Lung (tissue), 12 donors: ENCODE measurements around the gene ZCCHC24. TPM values are rescaled to one million over a fixed set of nuclear protein-coding genes. Genes with fewer than 3 reads are reported as not detected.

Experiments used
- ATAC-seq: fragments of 200-7000 bp; cut with Tn5 transposase; one replicate; pipeline ENCODE4 v1.9.1; 2020; ENCODE audit warnings: moderate number of reproducible peaks; ENCODE audit not compliant: insufficient read depth, low FRiP score
- DNase-seq, 3 donors: peaks; one replicate each; pipeline ENCODE4 v3.0.0-alpha.2; 2013 to 2017
- H3K27ac ChIP-seq, 2 donors: one replicate each; pipeline ENCODE4 v1.5.1; 2013; ENCODE audit warnings: mild to moderate bottlenecking in 2 of 2, moderate library complexity in 2 of 2, control low read depth in 1 of 2, inconsistent platforms in 1 of 2, low read depth in 1 of 2, low read length in 1 of 2
- H3K27me3 ChIP-seq, 3 donors: one replicate each; pipeline ENCODE4 v1.5.1; 2013; ENCODE audit warnings: low read length in 2 of 3; ENCODE audit not compliant: control insufficient read depth in 3 of 3, insufficient read depth in 3 of 3
- H3K36me3 ChIP-seq, 4 donors: one replicate each; pipeline ENCODE4 v1.5.1; 2013; ENCODE audit warnings: low read length in 4 of 4, mild to moderate bottlenecking in 1 of 4, moderate library complexity in 1 of 4; ENCODE audit not compliant: control insufficient read depth in 4 of 4, insufficient read depth in 4 of 4
- H3K4me1 ChIP-seq, 5 donors: one replicate each; pipeline ENCODE4 v1.5.1; 2013; ENCODE audit warnings: low read length in 5 of 5, mild to moderate bottlenecking in 2 of 5, moderate library complexity in 1 of 5; ENCODE audit not compliant: control insufficient read depth in 5 of 5, insufficient read depth in 5 of 5
- H3K4me3 ChIP-seq: one replicate; pipeline ENCODE4 v1.5.1; 2013; ENCODE audit warnings: mild to moderate bottlenecking, control low read depth, moderate library complexity
- H3K9ac ChIP-seq, 2 donors: one replicate each; pipeline ENCODE4 v1.5.1; 2013; ENCODE audit warnings: low read length in 2 of 2, control low read depth in 1 of 2; ENCODE audit not compliant: insufficient read depth in 1 of 2
- H3K9me3 ChIP-seq, 4 donors: one replicate each; pipeline ENCODE4 v1.5.1; 2013; ENCODE audit warnings: low read length in 3 of 4, mild to moderate bottlenecking in 1 of 4, moderate library complexity in 1 of 4; ENCODE audit not compliant: control insufficient read depth in 4 of 4, insufficient read depth in 3 of 4
- CTCF ChIP-seq: IDR thresholded peaks from 2 replicates; pipeline ENCODE4 v1.5.1; 2012; ENCODE audit warnings: mild to moderate bottlenecking; ENCODE audit errors: control extremely low read depth, extremely low read depth
- WGBS, 2 donors: extraction: QIAGEN DNeasy Blood & Tissue Kit; methylation state at CpG; one replicate each; pipeline ENCODE4 v1.1.7; 2013; 5-methylcytosine and 5-hydroxymethylcytosine counted together
- polyA plus RNA-seq, 2 donors: library from polyadenylated mRNA; stranded (reverse); fragments of 200-250 nt; gene quantifications; one replicate each; pipeline ENCODE4 v1.2.1, GENCODE V29; 2013
- total RNA-seq, 2 donors: library from RNA; depleted of rRNA in 1 of 2; stranded (reverse); fragments of >200 nt in 1 of 2; gene quantifications; one replicate each; pipeline ENCODE4 v1.2.1, GENCODE V29; 2014 to 2021
- donor health status: control.
- donor health status: control.
- donor health status: Bipolar disorder and iron deficiency.
- donor health status: healthy.
- donor health status: DM: yes; HTN: yes; CAD: no.

ZCCHC24 gene
- total and polyA plus RNA-seq, 4 donors, result 10.4 to 33.5 (median 13.5) TPM

GRCh38 chr10:79401015-79401921, 44.2 kb downstream of the ZCCHC24 start:
- Histone ChIP-seq H3K4me1 (peaks cover 34 to 100% (median 75%) of the 10 kb centered on the region in 5 donors), H3K27ac (peak overlapping the region in 1 of 2 donors; percentile 77), H3K27me3 (no peaks in the 10 kb centered on the region), H3K36me3 (peaks cover 0 to 1% (median 0%) of the 10 kb centered on the region in 4 donors), H3K9ac (no peak overlapping the region), H3K9me3 (no peaks in the 10 kb centered on the region), H3K4me3 (no peak overlapping the region)
- 69 to 72% methylated on average over 23 of the region's 23 CpGs for WGBS, 2 donors
- ATAC-seq (no peak), DNase-seq (peak; percentile 87 to 93 (median 89))
- no peak for TF ChIP-seq CTCF

- TF ChIP-seq CTCF, result peak; percentile 22
- DNase-seq, result peak in 1 of 3 donors; percentile 41
- Histone ChIP-seq H3K4me3 (no peak overlapping the region), H3K36me3 (peaks cover 0 to 5% (median 0%) of the 10 kb centered on the region in 4 donors), H3K27me3 (no peaks in the 10 kb centered on the region), H3K27ac (peak overlapping the region in 1 of 2 donors; percentile 60), H3K9ac (no peak overlapping the region), H3K9me3 (no peaks in the 10 kb centered on the region), H3K4me1 (peaks cover 29 to 92% (median 66%) of the 10 kb centered on the region in 5 donors)
- WGBS, 2 donors, result 74 to 82% methylated on average over 11 of the region's 11 CpGs
- ATAC-seq, result no peak
Observed at GRCh38 chr10:79400146-79401004, 45.0 kb downstream of the ZCCHC24 start.

GRCh38 chr10:79399223-79399831, 46.1 kb downstream of the ZCCHC24 start:
- Histone ChIP-seq H3K9me3 (no peaks in the 10 kb centered on the region), H3K4me3 (no peak overlapping the region), H3K36me3 (peaks cover 0 to 5% (median under 1%) of the 10 kb centered on the region in 4 donors), H3K27me3 (no peaks in the 10 kb centered on the region), H3K4me1 (peaks cover 19 to 82% (median 61%) of the 10 kb centered on the region in 5 donors), H3K9ac (peak overlapping the region in 1 of 2 donors; percentile 66), H3K27ac (peak overlapping the region; percentile 81 to 84)
- peak; percentile 68 for ATAC-seq
- no peak for TF ChIP-seq CTCF
- 26 to 39% methylated on average over 15 of the region's 15 CpGs for WGBS, 2 donors
- DNase-seq, result peak; percentile 94 to 98 (median 98)
